HAP-1 (cell line): ENCODE results near the gene DGKQ.

Experiments used
- DNase-seq, 2 experiments: peaks; one replicate each; pipeline ENCODE4 v3.0.0-alpha.2; 2016 to 2020; ENCODE audit warnings: low spot score in 2 of 2
- H3K27me3 ChIP-seq: fragments of 250-450 bp; sonication (Bioruptor Pico); 2 replicates; pipeline ENCODE4 v1.5.1; 2020; ENCODE audit warnings: low read depth, mild to moderate bottlenecking, moderate library complexity
- H3K36me3 ChIP-seq: fragments of 250-450 bp; sonication (Bioruptor Pico); replicated peaks from 2 replicates; pipeline ENCODE4 v1.5.1; 2020; ENCODE audit warnings: mild to moderate bottlenecking
- H3K4me1 ChIP-seq: fragments of 250-450 bp; sonication (Bioruptor Pico); 2 replicates; pipeline ENCODE4 v1.5.1; 2020; ENCODE audit warnings: mild to moderate bottlenecking
- H3K4me3 ChIP-seq: fragments of 250-450 bp; sonication (Bioruptor Pico); 2 replicates; pipeline ENCODE4 v1.5.1; 2020; ENCODE audit warnings: mild to moderate bottlenecking, moderate library complexity
- H3K9me3 ChIP-seq: fragments of 250-450 bp; sonication (Bioruptor Pico); 2 replicates; pipeline ENCODE4 v1.5.1; 2020; ENCODE audit warnings: mild to moderate bottlenecking, moderate library complexity
- in situ Hi-C: fragments of 300-500 bp; cut with MboI; formaldehyde crosslinking; loops from 3 replicates; pipeline ENCODE4 v1.14.3; 2020; ENCODE audit warnings: low sequenced_read_pairs, inconsistent platforms, mixed read lengths

DGKQ gene

DNA sequence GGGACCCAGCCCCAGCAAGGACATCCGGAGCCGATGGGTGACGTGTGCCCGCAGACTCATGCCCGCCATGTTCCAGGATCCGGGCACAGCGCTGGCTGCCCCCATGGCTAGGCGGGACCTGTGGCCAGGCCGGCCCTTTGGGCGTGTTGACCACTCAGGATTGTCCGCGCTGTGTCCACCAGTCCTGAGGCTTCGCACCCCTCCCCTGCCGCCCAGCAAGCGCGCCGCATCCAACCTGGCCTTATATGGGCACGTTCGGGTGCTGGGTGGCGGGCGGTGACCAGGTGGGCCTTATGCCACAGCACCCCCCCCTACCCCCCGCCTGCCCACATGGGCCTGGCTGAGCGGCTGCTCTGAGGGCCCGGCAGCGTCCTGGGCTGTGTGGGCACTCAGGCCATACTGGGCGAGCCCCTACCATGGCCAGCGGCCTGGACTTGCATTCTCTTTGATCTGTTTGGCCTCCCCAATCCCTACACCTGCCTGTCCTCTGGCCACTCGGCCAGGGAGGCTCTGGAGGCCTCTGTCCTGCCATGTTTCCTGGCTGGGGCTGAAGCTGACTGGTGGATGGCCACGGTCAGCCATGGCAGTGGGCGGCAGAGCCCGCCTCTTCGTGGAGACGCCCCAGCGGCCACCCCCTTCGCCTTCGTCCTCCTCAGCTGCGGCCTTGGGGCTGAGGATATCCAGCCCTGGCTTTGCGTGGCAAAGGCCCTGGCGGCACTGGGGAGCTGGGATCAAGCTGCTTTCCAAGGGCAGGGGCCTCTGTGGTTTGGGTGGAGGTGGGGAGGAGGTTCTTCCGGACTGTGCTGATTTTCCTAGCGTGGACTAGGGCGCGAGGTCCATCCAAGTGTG lies 40.1 kb upstream of the DGKQ start:
- H3K9me3 ChIP-seq: no peaks in the 10 kb centered on the region
- peaks cover 13% of the 10 kb centered on the region for H3K4me1 ChIP-seq
- peaks cover 9% of the 10 kb centered on the region for H3K27me3 ChIP-seq
- in situ Hi-C loops: no loop called here
- no peak for DNase-seq
- H3K4me3 ChIP-seq: no peak overlapping the region
- H3K36me3 ChIP-seq: peaks cover 10% of the 10 kb centered on the region

DNA sequence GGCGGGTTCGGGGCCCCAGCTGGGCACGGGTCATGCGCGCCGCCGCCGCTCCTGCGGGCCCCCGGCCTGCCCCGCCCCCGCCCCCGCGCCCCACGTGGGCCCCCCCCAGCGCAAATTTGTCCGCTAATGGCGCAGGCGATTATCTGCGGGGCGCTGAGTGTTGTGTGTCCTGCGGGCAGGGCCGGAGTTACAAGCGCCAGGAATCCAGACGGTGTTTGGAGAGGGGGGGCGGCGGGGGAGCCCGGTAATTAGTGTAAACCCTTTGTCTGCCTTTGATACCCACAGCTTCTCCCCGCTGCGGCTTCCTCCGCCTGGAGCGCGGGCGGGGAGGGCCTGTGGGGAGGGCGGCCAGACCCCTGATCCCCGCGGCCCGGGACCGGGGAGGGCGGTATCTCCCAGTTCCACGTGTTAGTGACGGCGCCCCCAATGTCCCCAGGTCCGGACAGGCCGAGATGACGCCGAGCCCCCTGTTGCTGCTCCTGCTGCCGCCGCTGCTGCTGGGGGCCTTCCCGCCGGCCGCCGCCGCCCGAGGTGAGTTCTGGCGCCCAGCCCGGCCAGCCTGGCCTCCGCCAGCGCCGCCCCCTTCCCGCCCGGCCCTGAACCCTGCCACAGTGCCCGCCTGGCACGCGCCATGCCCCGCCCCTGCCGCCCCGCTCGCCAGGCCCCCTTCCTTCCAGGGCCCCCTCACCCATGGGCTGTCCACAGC lies 38.8 kb upstream of the DGKQ start:
- DNase-seq: peak; percentile 9 to 64
- peaks cover 10% of the 10 kb centered on the region for H3K27me3 ChIP-seq
- H3K4me3 ChIP-seq: peak overlapping the region; percentile 54
- H3K4me1 ChIP-seq: peaks cover 13% of the 10 kb centered on the region
- peaks cover 10% of the 10 kb centered on the region for H3K36me3 ChIP-seq
- H3K9me3 ChIP-seq: no peaks in the 10 kb centered on the region
- in situ Hi-C loops: no loop called here

- no peak overlapping the region for H3K4me3 ChIP-seq
- in situ Hi-C loops: no loop called here
Measured at GRCh38 chr4:1011666-1012033, 38.3 kb upstream of the DGKQ start.

DNA sequence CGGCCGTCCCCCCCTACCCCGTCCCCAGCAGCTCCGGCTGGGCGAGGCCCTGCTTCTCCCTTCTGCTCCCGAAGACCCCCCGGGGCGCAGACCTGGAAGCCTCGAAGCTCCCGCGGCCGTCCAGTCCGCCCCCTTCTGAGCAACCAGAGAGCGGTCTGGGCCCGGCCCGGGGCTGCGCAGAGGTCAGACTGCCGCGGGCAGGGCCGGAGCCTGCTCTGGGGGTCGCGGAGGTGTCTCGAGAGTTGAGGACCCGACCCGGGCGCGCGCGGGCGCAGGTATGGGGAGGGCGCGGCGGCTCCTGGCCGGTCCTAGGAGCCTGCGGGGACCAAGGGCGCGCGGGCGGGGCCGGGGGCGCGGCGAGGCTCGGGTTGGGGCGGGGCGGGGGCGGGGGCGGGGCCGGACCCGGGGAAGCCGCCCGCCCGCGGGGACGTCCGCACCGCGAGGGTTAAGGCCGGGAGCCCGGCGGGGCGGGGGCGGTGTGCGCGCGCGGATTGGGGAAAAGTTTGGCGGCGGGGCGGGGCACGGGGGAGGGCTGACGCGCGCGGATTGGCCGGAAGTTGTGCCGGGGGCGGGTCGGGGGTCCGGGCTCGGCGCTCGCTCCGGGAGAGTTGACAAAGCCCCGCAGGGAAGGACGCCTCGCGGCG lies 37.8 kb upstream of the DGKQ start, which contains the start of gene FGFRL1:
Gene FGFRL1, plus strand, starts transcription at position 605 of the 644 bp plus-strand sequence. CDS start 860 bp downstream, outside the sequence.
- Histone ChIP-seq H3K4me3 (peak within 1 kb of the TSS; percentile 54), H3K36me3 (peaks cover 10% of the 10 kb centered on the region), H3K9me3 (0 out of 2 replicates have a peak, but pooled peaks cover 4% of the 10 kb centered on the region), H3K27me3 (peaks cover 19% of the 10 kb centered on the region), H3K4me1 (peaks cover 13% of the 10 kb centered on the region)
- in situ Hi-C loops: no loop called here
- DNase-seq: peak; percentile 73 to 98

More at GRCh38 chr4:1011666-1012033, 38.3 kb upstream of the DGKQ start:
- Histone ChIP-seq H3K27me3 (peaks cover 14% of the 10 kb centered on the region), H3K36me3 (peaks cover 10% of the 10 kb centered on the region), H3K4me1 (peaks cover 13% of the 10 kb centered on the region), H3K9me3 (0 out of 2 replicates have a peak, but pooled peaks cover 4% of the 10 kb centered on the region)
- DNase-seq: no peak

DNA sequence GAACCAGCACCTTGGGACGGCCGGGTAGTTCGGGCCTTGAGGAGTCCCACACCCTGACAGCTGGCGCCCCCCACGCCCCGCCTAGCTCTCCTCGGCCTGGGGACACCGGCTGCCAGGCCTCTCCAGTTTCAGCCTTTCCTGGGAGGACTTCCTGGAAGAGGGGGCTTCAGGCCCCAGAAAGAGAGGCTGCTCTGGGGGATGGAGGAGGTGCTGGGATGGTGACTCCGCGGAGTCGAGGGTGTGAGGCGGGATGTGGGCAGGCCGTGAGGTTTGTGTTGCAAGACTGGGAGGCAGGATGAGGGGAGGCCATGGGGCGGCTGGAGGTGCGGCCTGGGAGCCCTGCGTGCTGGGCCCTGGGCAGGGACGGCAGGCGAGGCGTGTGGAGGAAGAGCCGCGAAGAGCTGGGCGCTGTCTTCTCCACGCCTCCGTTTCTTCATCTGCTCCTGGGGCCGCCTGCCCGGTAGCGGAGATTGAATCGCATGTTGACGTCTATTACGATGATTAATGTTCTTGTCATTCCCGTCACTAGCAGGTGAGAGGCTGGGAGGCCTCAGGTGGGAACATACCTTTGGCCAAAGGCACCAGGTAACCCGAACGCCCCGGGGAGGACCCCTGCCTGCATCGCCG lies 37.1 kb upstream of the DGKQ start:
- Histone ChIP-seq H3K4me3 (peak overlapping the region; percentile 38), H3K4me1 (peaks cover 13% of the 10 kb centered on the region), H3K27me3 (peaks cover 19% of the 10 kb centered on the region), H3K9me3 (0 out of 2 replicates have a peak, but pooled peaks cover 4% of the 10 kb centered on the region), H3K36me3 (peaks cover 10% of the 10 kb centered on the region)
- in situ Hi-C loops: no loop called here
- peak in 1 of 2 experiments; percentile 49 for DNase-seq

- DNase-seq: peak; percentile 40 to 78
- Histone ChIP-seq H3K27me3 (peaks cover 19% of the 10 kb centered on the region), H3K36me3 (peaks cover 10% of the 10 kb centered on the region), H3K4me3 (peak overlapping the region; percentile 38), H3K9me3 (0 out of 2 replicates have a peak, but pooled peaks cover 4% of the 10 kb centered on the region), H3K4me1 (peaks cover 13% of the 10 kb centered on the region)
- in situ Hi-C loops: no loop called here
Measured at GRCh38 chr4:1009542-1010394, 36.4 kb upstream of the DGKQ start.

DNA sequence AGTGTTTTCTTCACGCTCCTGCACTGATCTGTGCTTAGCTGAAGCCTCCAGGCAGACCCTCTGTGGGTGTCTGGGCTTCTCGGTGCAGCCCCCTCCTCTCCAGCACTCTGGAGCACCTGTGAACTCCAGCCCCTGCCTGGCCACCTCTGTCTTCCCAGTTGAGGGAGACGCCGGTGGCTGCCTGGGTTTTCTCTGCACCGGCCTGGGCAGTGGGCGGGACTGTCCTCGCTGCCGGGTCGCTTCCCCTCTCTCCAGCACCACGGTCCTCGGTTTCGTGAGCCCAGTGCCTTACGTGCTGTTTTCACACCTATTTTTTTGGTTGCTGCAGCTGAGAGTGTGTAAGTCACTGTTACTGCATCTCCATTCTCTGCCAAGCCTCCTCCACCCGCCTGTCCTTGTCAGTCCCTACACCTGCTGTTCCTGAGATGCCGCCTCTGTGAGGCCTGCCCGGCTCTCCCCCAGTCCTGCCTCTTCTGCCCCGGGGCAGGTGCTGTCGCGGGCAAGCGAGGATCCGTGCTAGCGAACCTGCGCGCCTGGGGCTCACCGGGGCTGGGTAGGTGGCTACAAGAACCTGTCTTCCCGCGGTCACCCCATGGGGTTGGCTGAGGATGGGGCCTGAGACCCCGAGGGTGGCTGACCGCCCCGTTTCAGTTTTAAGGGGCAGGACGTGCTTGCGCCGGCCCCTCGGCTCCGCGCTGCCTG lies 35.6 kb upstream of the DGKQ start:
- in situ Hi-C loops: no loop called here
- Histone ChIP-seq H3K4me3 (peak overlapping the region; percentile 34), H3K9me3 (0 out of 2 replicates have a peak, but pooled peaks cover 4% of the 10 kb centered on the region), H3K4me1 (peaks cover 13% of the 10 kb centered on the region), H3K27me3 (peaks cover 19% of the 10 kb centered on the region), H3K36me3 (peaks cover 10% of the 10 kb centered on the region)
- no peak for DNase-seq

DNA sequence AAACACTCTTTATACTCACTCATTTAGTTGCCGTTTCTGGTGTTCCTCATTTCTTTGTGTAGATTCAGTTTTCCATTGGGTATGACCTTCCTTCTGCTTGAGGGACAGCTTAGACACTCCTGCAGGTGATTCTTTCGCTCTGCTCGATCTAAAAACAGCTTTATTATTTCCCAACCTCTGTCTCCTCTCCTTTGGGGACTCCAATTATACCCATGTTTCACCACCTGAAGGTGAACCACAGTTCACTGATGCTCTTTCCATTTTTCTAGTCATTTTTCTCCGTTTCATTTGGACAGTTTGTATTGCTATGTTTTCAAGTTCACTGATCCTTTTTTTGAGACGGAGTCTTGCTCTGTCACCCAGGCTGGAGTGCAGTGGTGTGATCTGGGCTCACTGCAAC lies 33.5 kb upstream of the DGKQ start:
- H3K27me3 ChIP-seq: peaks cover 26% of the 10 kb centered on the region

DNA sequence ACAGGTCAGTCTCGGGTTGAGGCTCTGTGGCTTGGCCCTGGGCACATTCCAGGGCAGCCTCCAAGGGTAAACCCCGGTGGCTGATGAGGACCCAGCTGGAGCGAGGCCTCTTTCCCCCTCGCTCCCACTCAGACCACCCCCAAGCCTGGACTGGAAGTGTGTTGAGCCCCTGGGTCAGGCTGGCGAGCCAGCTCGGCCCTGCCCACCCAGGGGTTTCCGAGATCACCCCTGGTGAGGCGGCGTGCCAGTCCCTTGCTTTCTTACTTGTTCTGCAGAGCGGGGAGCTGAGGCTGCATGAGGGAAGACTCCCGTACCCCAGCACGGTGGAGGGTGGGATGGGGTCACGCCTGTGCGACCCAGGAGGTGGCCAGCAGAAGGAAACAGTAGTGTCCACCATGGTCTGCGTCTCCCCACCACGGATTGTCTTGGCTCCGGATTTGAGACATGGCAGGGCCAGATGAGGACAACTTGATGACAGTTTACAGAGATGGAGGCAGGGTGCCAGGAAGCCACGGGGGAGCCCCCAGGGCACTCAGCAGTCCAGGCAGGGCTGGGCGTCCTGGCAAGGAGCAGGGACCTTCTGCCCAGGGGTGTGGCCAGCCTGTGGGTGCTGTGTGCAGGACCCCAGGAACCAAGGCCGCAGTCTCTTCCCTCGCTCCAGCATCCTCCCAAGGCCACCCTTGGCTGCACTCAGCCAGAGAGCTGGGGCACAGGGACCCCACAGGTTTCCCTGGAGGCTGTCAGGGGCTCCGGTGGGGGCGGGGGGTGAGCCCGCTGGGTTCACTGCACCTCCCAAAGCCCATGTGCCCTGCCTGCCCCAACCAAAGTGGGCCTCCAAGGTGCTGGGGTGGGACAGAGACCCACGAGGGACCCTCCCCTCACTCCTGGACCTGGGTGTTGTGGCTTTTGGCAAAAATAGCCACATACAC lies 31.5 kb upstream of the DGKQ start:
- peaks cover 24% of the 10 kb centered on the region for H3K27me3 ChIP-seq
- no peaks in the 10 kb centered on the region for H3K36me3 ChIP-seq
- no peak for DNase-seq
- 0 out of 2 replicates have a peak, but pooled peaks cover 4% of the 10 kb centered on the region for H3K4me1 ChIP-seq
- H3K9me3 ChIP-seq: 0 out of 2 replicates have a peak, but pooled peaks cover 4% of the 10 kb centered on the region
- no peak overlapping the region for H3K4me3 ChIP-seq
- in situ Hi-C loops: no loop called here

More for the DNA sequence above, 33.5 kb upstream of the DGKQ start:
- Histone ChIP-seq H3K4me3 (no peak overlapping the region), H3K4me1 (peaks cover 13% of the 10 kb centered on the region), H3K36me3 (no peaks in the 10 kb centered on the region), H3K9me3 (0 out of 2 replicates have a peak, but pooled peaks cover 4% of the 10 kb centered on the region)
- in situ Hi-C loops: no loop called here
- no peak for DNase-seq

DNA sequence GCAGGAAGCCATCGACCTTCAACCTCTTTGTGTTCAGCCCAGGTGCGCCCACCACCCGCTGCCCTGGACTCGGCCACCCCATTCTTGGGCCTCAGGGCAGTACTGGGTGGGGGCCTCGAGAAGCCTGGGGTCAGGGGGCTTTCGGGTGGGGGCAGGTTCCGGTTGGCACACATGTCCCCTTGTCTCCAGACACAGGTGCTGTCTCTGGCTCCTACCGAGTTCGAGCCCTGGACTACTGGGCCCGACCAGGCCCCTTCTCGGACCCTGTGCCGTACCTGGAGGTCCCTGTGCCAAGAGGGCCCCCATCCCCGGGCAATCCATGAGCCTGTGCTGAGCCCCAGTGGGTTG lies 30.7 kb upstream of the DGKQ start:
- Histone ChIP-seq H3K36me3 (no peaks in the 10 kb centered on the region), H3K4me3 (no peak overlapping the region), H3K4me1 (0 out of 2 replicates have a peak, but pooled peaks cover 2% of the 10 kb centered on the region), H3K27me3 (peaks cover 26% of the 10 kb centered on the region), H3K9me3 (0 out of 2 replicates have a peak, but pooled peaks cover 4% of the 10 kb centered on the region)
- in situ Hi-C loops: no loop called here
- DNase-seq: no peak

DNA sequence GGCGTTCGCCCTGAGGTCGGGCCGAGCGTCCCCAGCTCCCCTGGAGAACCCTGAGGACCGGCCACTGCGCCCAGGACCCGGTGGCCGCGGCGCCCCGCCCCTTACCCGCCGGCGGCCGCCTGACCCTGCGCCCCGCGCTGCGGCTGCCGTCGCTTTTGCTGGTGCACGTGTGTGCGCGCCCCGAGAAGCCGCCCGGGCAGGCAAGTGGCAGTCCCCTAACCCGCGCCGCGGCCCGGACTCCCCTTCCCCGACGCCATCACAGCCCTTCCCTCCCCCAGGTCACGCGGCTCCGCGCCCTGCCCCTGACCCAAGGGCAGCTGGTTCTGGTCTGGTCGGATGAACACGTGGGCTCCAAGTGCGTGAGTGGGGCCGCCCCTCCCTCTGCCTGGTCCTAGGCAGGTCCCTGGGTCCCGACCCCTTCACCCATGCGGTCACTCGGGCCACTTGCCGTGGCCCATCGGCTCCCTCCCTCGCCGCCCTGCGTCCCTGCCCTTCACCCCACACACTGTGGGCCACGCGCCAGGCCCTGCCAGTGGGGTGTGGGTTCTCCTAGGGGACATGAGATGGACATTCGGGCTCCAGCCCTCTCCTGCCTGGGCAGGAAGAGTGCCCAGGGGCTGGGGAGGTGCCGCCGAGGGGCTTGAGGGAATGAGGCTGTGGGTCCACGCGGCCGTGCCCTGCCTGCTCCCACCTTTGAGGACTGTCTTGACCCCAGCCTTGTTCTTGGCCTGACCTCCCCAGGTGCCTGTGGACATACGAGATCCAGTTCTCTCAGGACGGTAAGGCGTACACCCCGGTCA lies 30.1 kb upstream of the DGKQ start:
- Histone ChIP-seq H3K36me3 (no peaks in the 10 kb centered on the region), H3K4me3 (no peak overlapping the region), H3K4me1 (no peaks in the 10 kb centered on the region), H3K9me3 (0 out of 2 replicates have a peak, but pooled peaks cover 4% of the 10 kb centered on the region), H3K27me3 (peaks cover 22% of the 10 kb centered on the region)
- in situ Hi-C loops: no loop called here
- DNase-seq: no peak
